DND-41 (cell line): Measurements from ENCODE around the gene MRPS23.

Experiments used
- CTCF ChIP-seq: IDR thresholded peaks from 2 replicates; pipeline ENCODE4 v1.5.1; 2012; ENCODE audit warnings: borderline replicate concordance, low read length, moderate library complexity, mild to moderate bottlenecking; ENCODE audit not compliant: poor library complexity, severe bottlenecking; ENCODE audit errors: extremely low read depth
- EZH2 ChIP-seq: IDR thresholded peaks from 3 replicates; pipeline ENCODE4 v1.6.1; 2012; ENCODE audit warnings: borderline replicate concordance, low read depth, mild to moderate bottlenecking, moderate library complexity, low read length, inconsistent platforms; ENCODE audit not compliant: severe bottlenecking

- TF ChIP-seq CTCF, result no peak
- TF ChIP-seq EZH2, result no peak
These were observed 14.4 kb downstream of the MRPS23 start for GRCh38 chr17:57835333-57835900.
